ENCODE data around the gene CISTR.
"Not testable (repeated sequence)": the region's sequence is repeated elsewhere in the genome, so short reads cannot be mapped to it uniquely, and the experiment has no call there.

Gene CISTR

DNA sequence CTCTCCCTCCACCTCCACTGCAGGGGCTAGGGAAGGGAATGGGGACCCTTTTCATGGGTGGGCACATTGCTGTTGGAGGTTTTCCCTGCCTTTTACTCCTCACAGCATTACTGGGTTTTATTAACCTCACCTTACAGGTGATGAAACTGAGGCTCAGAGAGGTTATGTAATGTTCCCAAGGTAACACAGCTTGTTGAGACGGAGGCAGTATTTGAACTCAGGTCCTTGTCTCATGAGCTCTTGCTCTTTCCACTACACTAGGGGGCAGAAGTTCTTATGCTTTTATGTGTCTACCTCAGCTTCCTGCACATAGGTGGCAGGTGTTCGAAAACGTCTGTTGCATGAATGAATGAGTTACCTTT is 11.7 kb downstream of the CISTR start:
- FAIRE-seq, result no peak

DNA sequence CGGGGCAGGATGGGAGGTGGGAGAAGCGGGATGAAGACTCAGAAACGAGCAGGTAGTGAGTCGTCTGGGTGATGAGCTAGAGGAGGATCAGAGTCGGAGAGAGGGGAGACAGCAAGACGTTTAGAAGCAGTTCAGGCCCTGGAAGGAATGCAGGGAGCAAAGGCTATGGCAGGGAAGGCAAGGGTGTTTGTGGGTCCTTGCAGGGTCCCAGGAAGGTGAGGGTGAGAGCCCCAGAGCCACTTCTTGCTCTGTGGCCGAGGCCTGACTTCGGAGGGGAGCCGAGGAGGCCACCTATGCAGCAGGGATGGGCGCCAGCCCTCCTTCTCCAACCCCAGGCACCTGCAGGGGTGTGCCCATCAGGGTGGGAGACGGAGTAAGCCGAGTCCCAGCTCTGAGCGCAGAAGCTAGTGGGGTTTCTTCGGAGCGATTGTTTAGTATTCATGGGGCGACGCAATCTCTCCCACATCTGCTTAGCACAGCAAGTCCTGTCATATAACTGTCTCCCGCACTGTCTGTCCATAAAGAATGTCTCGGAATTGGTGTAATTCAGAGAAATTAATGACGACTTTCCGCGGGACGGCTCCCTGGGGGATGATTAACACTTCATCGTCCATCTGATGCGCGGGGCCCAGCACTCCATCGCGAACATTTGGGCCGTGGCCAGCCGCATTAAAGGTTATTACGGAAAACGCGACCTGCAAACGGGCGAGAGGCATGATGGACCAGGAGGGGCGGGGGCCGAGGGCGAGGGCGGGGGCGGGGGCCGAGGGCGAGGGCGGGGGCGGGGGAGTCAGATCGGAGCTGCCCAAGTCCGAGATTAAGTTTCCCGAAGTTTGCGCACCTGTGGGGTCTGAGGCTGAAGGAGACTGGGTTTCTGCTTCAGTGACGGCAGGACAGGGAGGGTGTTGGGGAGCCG is 12.3 kb downstream of the CISTR start:
- FAIRE-seq, result no peak

DNA sequence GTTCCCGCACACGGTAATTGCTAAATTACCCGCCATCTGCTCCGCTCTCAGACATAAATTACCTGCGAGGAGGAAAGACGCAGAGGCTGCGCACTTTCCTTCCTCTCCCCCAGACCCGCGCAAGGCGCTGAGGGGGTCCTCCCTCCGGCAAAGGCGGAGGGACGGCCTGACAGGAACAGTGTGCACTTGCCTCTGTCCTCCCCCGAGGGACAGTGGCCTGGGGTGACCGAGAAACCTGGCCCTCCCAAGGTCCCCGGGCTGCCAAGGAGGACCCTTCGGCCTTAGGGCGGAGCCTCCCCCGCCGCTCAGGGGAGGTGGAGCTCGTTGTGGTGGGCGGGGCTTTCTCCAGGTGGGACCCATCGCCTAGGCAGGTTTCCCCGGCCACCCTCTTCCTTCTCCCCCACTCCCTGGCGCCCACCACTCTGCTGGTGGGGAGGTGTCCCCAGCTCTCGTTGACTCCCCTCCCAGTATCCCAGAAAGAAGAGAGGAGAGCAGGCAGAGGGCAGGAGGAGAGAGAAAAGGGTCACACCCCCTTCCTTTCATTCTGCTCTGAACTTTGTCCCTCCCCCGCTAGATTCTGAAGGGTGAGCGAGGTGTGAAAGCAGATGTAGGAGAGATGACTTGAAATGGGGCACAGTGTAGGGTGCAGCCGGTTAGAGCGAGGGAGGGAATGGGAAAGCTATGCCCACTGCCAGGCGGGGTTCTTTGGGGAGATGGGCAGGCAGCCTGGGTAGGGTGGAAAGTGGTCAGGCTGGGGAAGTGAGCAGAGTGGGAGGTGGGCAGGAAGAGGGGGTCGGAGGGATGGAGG is 13.2 kb downstream of the CISTR start:
- no peak for FAIRE-seq

DNA sequence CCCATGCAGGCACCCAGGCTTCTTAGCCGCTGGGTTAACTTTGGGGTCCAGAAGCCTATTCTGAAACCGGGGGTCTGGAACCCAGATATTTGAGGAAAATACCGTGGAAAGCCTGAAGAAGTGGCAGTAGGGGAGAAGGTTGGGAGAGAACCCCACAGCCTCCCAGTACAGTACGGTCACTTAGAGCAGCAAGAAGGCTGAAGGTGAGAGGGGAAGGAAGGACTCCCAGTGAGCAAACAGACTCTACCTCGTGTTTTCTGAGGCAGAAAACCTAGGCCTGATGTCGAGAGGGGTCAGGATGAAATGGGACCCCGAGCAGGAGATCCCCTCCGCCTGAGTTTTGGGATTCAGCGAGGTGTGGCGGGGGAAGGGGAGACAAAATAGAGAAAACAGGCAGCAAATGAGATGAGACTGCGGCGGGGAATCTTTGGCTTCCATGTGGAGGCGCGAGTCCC is 13.8 kb downstream of the CISTR start:
- FAIRE-seq, result no peak

DNA sequence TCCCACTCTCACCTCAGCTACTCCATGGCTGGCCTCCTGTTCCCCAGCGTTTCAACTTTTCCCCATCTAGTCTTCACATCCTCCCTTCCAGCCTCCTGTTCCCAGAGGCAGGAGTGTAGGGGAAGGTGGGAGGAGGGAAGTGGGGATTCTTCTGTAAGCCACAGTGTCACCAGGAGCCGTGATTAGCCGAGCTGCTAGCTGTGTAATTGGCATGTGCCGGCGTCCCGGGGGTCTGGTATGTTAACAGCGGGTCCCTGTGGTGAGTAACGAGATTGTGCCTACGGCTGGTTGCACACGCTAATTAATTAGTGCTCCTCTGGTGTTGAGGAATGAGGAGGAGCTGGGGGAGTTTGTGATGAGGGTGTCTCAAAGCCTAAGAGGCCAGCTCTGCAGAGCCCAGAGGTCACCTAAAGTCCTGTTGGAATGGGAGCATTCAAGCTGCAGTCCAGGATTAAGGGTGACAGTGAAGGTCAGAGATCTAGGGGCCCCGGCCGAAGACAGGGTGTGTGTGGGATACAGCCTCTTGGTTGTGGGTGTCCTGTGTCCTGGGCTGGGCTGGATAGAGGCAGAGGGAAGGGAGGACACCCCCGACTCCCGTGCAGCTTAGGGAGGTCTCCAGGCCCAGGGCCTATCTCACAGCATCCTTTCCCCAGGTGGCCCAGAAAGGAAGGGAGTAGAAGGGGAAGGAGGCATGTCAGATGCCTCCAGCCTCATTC is 14.5 kb downstream of the CISTR start:
- no peak for FAIRE-seq

DNA sequence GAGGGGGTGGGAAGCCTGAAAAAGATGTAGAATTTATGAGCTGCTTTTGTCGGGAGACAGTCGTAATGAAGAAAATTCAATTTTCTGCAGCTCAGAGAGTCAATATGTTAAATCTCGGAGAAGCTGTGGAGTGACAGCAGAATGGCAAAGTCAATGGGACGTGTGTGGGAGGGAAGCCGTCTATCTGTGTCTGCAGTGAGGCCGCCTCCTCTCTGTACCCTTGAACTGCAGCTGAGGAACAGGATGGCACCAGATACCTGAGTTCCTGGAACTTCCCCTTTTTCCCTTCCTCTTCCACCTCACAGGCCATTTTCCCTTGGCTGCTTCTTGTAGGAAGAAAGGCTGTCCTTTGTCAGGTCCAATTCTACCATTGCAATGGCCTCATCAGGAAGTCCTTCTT is 15.2 kb downstream of the CISTR start:
- no peak for FAIRE-seq

DNA sequence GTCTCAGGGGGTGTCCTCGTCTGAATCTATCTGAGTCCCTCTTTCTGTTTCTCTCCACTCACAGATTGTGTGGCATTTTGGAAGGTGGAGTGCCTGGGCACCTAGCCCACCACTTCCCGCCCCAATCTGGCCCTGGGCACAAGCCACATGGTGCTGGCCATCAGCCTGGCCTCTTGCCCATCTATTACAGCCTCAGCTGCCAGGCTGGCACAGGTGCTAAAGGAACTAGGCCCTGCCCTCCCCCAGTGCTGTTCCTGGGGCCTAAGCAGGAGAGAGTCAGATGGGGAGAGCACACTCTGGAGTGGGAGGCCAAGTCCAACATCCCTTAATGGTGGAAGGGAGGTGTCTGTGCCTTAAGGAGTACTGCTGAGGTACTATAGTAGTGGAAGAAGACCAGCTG is 16.2 kb downstream of the CISTR start:
- no peak for FAIRE-seq

DNA sequence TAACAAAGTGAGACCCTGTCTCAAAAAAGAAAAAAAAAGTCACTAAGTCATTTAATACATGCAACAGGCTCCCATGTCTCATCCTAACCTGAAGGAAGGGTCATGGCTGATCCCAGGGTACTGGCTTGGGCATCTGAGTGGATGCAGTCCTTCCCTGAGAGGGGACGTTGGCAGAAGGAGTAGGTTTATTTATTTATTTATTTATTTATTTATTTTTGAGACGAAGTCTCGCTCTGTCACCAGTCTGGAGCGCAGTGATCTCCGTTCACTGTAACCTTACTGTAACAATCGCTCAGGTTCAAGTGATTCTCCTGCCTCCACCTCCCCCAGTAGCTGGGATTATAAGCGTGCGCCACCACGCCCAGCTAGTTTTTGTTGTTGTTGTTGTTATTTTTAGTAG is 17.4 kb downstream of the CISTR start:
- FAIRE-seq, result no peak

DNA sequence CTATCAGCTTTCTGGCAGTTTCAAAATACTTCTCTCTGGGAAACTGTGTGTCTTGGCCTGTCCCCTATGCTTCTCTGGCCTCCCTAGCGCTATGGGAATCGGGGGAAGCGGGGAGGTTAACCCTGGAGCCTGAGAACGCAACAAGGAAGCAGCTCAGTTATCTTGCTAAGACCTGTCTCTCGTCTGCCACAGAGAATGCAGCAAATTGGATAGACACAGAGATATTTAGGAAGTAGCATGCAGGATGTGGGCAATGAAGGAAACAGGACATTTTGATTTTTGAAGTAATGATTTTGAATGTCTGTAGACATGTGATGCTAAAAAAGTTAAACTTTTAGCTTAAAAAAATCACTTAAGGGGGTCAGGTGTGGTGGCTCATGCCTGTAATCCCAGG is 18.0 kb downstream of the CISTR start:
- FAIRE-seq, result no peak

DNA sequence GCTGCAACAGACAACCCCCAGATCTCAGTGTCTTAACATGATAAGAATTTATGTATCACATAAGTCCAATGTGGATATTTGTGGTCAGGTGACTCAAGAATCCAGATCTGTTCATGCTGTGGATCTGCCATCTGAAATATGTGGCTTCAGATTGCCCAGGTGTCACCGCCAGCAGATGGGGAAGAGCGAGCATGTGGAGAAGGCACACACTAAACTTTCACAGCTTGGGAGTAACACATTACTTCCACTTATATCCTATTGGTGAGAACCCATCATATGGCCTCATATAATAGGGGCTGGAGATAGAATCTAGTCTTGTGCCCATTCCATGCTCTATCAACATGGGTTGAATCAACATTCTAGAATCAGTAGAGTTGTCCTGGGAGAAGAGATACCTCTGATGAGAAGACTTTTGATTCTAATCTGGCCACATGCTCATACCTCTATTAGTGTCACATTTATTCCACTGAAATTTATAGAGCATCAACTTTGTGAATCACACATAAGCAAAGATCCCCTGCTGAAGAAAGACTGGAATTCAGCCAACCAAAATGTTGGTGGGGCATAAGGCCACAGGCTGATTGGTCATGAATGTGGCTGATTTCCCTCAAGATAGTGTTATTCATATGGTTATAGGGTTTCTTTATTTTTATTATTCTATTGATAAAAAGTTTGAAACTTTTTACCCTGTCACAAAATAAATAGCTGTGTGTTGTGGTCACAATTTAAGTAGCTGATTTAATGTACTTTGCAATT is 18.6 kb downstream of the CISTR start:
- FAIRE-seq, result no peak

DNA sequence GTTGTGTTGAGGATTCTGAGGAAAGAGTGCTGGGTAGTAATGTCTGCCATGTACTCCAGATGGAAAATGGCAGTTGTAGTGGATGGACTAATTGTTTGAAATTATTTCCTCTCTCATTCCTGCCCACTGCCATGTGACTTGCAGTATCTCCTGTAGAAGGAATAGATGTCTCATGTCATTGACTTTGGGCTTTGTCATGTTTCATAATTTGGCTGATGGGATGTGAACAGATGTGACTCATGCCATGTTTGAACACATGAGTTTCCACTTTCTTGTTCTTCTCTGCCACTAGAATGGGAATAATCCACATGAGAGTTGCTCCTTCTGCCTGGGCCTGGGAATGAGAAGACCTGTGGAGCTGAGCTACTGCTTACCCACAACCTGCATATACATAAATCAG is 22.1 kb downstream of the CISTR start:
- no peak for FAIRE-seq

DNA sequence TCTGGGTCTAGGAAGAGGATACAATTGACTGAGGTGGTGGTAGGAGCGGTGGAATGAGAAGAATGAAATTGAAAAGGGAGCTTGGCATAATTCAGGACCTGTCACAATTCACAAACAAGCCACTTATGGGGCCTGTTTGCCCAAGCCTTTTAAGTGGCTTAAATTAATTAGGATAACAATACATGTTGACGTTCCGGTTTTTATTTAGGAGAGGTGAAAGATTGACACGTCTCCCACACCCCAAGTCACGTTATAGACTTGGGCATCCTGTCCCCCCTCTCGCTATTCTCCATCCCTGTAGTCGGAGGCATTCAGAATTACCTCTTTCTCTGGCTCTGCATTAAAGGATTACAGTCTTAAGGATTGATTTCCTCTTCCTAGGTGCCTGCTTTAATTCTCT is 23.6 kb downstream of the CISTR start:
- FAIRE-seq, result no peak

DNA sequence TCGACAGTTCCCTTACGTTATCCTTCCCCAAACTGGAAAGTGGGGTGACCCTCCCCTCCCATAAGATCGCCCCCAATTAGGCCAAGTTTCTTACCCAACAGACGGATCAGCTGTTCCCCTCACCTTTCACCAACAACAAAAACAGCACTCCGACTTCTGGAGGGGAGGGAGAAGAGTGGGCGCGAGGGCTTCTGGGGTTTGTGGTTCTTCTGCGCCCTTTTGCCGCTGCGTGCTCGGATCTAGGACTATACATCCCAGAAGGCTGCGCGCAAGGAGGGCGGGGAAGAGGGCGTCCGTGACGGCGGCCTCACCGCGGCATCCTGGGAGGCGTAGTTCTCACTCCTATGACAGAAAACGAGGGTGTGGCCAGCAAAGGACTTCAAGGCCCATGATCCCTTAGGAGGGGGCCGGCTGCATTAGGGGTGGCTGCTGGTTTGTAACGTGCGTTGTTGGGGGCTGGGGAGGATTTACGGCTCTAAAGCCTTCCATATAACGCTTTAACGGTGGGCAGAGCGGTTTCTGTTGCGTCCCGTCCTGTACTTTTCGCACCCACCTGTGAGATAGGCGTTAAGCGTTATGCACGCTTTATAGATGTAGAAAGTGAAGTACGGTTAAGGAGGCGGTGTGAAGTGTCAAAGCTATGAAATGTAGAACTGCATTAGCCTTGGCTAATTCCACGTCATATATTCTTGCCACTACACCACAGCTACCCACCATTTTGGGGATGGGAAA is 24.3 kb downstream of the CISTR start, which contains the start of gene CALCOCO1:
Gene CALCOCO1, minus strand, starts transcription at position 143 of the 732 bp plus-strand sequence. CDS start 2,210 bp downstream, outside the sequence.
- peak; percentile 98 for FAIRE-seq

DNA sequence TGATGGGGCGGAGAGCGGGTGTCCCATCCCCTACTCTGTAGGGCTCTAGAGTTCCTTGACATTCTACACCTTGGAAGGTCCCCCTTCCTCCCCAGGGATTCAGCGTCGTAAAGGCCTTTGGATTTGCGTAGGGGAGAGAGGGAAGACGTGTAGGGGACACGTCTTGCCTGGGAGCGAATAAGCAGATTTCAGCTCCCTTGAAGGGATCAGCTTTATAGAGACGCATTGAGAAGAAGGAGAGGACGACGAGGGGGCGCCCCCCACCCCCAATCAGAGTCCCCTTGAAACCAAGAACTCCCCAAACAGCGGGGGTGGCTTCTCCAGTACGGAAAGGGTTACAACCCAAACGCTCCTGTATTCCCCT is 24.9 kb downstream of the CISTR start:
- FAIRE-seq, result no peak

DNA sequence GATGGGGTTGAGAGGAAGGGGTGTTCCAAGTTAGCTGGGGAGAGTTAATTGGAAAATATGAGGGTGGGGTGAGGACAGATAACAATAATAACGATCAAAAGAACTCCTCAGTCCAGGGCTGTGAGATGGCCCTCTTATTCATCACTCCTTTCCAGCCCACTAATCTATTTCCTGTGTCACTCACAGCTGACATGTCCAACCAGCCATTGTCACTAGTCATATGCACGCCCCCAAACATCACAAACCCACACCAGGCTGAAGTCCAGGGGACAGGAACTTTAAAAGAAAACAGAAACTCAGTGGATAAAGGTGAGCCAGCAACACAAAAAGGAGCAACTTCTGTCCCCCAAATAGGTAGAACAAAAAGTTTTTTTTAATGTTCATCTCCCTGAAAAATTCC is 25.4 kb downstream of the CISTR start:
- no peak for FAIRE-seq

DNA sequence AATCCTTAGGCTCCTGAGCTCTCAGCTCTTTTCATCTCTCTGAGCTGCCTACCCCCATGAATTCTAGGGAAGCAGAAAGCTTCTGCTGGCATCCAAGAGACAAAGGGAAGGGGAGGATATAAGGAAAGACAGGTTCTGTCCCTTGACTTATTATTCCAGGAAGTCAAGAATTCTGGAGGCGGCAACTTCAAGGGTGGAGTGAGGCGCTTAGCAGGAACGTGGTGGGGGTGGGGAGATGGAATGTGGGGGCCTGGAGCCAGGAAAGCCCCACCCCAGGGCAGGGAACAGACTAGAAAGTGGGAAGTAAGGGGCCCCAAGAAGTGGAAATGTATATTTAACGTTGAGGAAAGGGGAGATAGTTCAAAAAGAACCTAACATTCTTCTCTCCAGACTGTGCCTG is 26.0 kb downstream of the CISTR start:
- FAIRE-seq, result no peak

DNA sequence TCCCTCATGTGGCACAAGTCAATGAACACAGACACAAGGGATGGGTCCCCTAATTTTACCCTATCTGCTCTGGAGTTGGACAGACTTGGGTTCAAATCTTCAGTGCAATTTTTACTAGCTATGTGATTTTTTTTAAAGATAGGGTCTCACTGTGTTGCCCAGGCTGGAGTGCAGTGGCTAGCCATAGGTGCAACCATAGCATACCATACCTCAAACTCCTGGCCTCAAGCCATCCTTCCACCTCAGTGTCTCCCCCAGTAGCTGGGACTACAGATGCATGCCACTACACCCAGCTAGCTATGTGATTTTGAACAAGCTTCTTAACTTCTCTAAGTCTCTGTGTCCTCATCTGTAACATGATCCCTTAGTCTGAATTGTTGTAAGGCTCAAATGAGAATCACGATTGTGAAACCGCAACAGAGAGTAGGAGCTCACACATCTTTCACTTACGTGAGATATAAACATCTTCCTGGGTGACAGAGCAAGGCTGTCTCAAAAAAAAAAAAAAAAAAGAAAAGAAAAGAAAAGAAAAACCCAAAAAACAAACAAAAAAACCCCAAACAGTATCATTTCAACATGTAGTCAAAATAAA is 29.2 kb downstream of the CISTR start:
- no peak for FAIRE-seq

DNA sequence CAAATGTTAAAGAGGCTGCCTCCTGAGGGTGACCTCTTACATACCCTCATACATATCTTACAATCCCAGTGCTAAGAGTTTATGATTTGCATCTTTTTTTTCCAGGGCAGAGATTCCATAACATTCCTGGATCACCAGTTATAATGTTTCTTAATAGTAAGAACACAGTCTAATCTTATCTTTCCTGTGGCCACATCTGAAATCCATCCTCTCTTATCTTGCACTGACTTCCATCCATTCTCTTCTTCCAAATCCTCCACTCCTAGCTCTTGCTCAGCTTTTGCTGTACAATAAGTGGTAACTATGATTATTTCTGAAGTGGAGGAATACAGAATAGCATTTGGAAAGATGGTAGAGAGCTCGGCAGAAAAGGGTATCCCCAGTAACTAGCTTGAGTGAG is 30.8 kb downstream of the CISTR start:
- no peak for FAIRE-seq

DNA sequence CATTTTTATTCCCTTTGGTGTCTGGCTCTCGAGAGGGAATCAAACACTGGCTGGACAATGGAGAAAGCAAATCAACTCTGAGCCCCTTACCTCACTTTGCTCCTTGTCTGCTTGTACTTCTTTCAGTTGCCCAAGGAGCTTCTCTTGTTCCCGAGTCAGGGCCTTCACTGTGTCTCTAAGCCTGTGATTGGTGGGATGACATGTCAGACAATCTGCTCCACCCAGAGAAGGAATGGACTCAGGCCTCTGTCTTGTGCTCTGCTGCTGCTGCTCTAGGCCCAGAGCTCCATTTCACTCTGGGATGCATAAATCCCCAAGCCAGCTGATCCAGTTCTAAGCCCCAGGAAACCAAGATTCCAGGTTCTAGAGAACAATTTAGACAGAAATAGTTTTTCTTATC is 32.1 kb downstream of the CISTR start:
- no peak for FAIRE-seq

DNA sequence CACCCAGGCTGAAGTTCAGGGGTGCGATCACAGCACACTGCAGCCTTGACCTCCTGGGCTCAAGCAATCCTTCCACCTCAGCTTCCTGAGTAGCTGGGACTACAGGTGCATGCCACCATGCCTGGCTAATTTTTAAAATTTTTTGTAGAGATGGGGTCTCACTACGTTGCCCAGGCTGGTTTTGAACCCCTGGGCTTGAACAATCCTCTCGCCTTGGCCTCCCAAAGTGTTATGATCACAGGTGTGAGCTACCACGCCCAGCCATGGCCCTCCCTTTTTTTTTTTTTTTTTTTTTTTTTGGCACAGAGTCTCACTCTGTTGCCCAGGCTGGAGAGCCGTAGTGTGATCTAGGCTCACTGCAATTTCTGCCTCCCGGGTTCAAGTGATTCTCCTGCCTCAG is 33.2 kb downstream of the CISTR start:
- not testable (repeated sequence) for FAIRE-seq

DNA sequence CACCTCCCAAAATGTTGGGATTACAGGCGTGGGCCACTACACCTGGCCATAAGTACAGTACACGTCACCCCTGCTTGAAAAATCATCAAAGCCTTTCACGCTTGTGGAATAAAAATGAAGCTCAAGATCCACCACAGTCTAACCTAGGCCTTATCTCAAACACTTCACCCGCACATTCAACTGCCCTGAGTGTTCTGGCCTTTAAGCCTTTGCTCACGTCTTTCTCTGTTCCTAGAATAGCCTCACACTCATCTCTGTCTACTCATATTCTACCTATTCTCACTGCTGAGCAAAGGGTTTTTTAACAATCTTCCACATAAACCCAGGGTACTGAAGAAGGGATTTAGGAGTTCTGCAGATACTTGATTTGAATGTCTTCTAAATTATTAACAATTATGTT is 34.5 kb downstream of the CISTR start:
- FAIRE-seq, result no peak

Measured in endometrium (tissue), 2 donors.